CD4-positive, alpha-beta T cell (primary cell): ENCODE results near the gene TBCD. TPM values are rescaled to one million over a fixed set of nuclear protein-coding genes. Genes with fewer than 3 reads are reported as not detected.
"Not testable (repeated sequence)": the region's sequence is repeated elsewhere in the genome, so short reads cannot be mapped to it uniquely, and the experiment has no call there.

ENCODE experiments used
- ATAC-seq: fragments of 200-7000 bp; cut with Tn5 transposase; one replicate; pipeline ENCODE4 v1.10.0; 2022; ENCODE audit warnings: mild to moderate bottlenecking; ENCODE audit not compliant: poor library complexity
- CTCF ChIA-PET: fragments of 350-600 bp; sonication (Branson Sonifier 250); formaldehyde crosslinking; loops from one replicate; lab custom pipeline; 2021; ENCODE audit warnings: antibody characterized with exemption, inconsistent platforms; lab: Charles Lee
- POLR2A ChIA-PET: fragments of 350-600 bp; sonication (Branson Sonifier 250); formaldehyde crosslinking; loops from one replicate; lab custom pipeline; 2021; ENCODE audit warnings: antibody characterized with exemption, inconsistent platforms; lab: Charles Lee
- DNase-seq, 14 experiments: peaks; one replicate each; pipeline ENCODE4 v3.0.0-alpha.2; 2013 to 2020; ENCODE audit warnings: mixed read lengths in 2 of 14
- H3K27ac ChIP-seq, 2 donors: one replicate each; pipeline versions ENCODE4 v1.5.1 to v1.7.0; 2013; ENCODE audit warnings: low read length in 2 of 2, low read depth in 1 of 2, mild to moderate bottlenecking in 1 of 2
- H3K27me3 ChIP-seq, 2 experiments: 1 replicate in 1 of 2; 2 replicates in 1 of 2; pipeline versions ENCODE4 v1.6.1 to v1.7.0; 2013; ENCODE audit warnings: low read length in 2 of 2, control low read depth in 1 of 2, mild to moderate bottlenecking in 1 of 2, moderate library complexity in 1 of 2; ENCODE audit not compliant: insufficient read depth in 2 of 2, control insufficient read depth in 1 of 2
- H3K36me3 ChIP-seq: one replicate; pipeline ENCODE4 v1.6.1; 2013; ENCODE audit warnings: low read length, control low read depth; ENCODE audit not compliant: insufficient read depth
- H3K4me1 ChIP-seq: one replicate; pipeline ENCODE4 v1.6.1; 2013; ENCODE audit warnings: low read length, control low read depth; ENCODE audit not compliant: insufficient read depth
- H3K4me3 ChIP-seq: one replicate; pipeline ENCODE4 v1.5.1; 2013; ENCODE audit warnings: mild to moderate bottlenecking, low read length, moderate library complexity
- H3K9me3 ChIP-seq, 2 experiments: 1 replicate in 1 of 2; 2 replicates in 1 of 2; pipeline versions ENCODE4 v1.6.1 to v1.7.0; 2013; ENCODE audit warnings: low read length in 2 of 2, mild to moderate bottlenecking in 2 of 2, control low read depth in 1 of 2, moderate library complexity in 1 of 2; ENCODE audit not compliant: control insufficient read depth in 1 of 2, insufficient read depth in 1 of 2
- H3K27ac Mint-ChIP-seq: one replicate; pipeline ENCODE4 v1.8.0; 2020; ENCODE audit warnings: mixed read lengths
- H3K27me3 Mint-ChIP-seq: one replicate; pipeline ENCODE4 v1.8.0; 2021; ENCODE audit warnings: mixed read lengths
- H3K36me3 Mint-ChIP-seq: one replicate; pipeline ENCODE4 v1.8.0; 2021; ENCODE audit warnings: low read depth, mixed read lengths
- H3K4me1 Mint-ChIP-seq: one replicate; pipeline ENCODE4 v1.8.0; 2021; ENCODE audit warnings: low read depth, mixed read lengths
- H3K4me3 Mint-ChIP-seq: one replicate; pipeline ENCODE4 v1.8.0; 2020; ENCODE audit warnings: mild to moderate bottlenecking, mixed read lengths
- H3K9me3 Mint-ChIP-seq: one replicate; pipeline ENCODE4 v1.8.0; 2020; ENCODE audit warnings: mixed read lengths
- intact Hi-C, 2 experiments: fragments of 100-400 bp; cut with DNase I in 1 of 2; cut with micrococcal nuclease in 1 of 2; formaldehyde crosslinking; loops; one replicate each; pipeline versions ENCODE4 v1.15.1 to v1.9.0; 2023 to 2025; cut with DNase I, micrococcal nuclease
- total RNA-seq, 174 experiments: library from RNA in 2 of 174; stranded (reverse) in 2 of 174; gene quantifications; one replicate each; pipeline ENCODE4 v1.2.3 and lab custom pipeline; 2021 to 2026
- TF ChIP-seq, protein P1 (sequence below): fragments of 200-600 bp; IDR thresholded peaks from one replicate; pipeline ENCODE4 v1.8.0; 2022; ENCODE audit warnings: antibody characterized with exemption, mild to moderate bottlenecking

TBCD gene
- total RNA-seq, 2 experiments from 2014 or later: 74.6 to 80.3 TPM

DNA sequence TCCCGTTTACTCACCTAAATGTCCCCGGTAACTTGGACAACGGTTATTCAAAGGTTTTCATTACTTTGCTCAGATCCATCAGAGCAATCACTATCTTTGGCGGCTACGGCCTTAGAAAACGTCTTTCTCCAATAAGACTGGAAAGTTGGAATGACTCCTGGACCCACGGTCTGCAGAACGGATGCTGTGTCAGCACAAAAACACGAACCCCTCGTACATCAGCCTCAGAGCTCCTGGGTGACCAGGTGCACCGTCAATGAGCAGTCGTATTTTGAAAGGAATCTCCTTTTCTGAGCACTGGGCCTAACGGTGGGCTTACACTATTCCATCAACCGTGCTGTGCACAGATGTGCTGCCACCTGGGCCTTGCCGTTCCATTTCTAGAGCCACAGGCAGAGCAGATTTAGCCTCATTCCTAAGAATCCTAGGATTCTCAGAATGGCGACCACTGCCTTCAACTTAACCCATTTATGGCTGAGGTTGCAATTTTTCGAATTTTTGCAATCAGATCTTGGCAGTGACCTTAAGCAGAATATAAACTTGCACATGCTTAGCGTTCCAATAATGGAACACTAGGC lies 198.7 kb downstream of the TBCD start:
- H3K36me3 Mint-ChIP-seq: peaks cover 89% of the 10 kb centered on the region
- H3K4me1 Mint-ChIP-seq: no peaks in the 10 kb centered on the region
- Histone ChIP-seq H3K27ac (no peak overlapping the region), H3K36me3 (peaks cover 5% of the 10 kb centered on the region), H3K4me1 (peaks cover 3% of the 10 kb centered on the region), H3K4me3 (no peak overlapping the region), H3K9me3 (peaks cover 7 to 36% of the 10 kb centered on the region in 2 experiments), H3K27me3 (no peaks in the 10 kb centered on the region)
- DNase-seq: no peak
- ChIA-PET POLR2A (no interaction called here), CTCF (no interaction called here)
- no peak overlapping the region for H3K27ac Mint-ChIP-seq
- no peak overlapping the region for H3K4me3 Mint-ChIP-seq
- intact Hi-C loops: no loop called here
- H3K9me3 Mint-ChIP-seq: peaks cover 18% of the 10 kb centered on the region
- no peak for ATAC-seq
- H3K27me3 Mint-ChIP-seq: no peaks in the 10 kb centered on the region
- TF ChIP-seq, protein P1, sequence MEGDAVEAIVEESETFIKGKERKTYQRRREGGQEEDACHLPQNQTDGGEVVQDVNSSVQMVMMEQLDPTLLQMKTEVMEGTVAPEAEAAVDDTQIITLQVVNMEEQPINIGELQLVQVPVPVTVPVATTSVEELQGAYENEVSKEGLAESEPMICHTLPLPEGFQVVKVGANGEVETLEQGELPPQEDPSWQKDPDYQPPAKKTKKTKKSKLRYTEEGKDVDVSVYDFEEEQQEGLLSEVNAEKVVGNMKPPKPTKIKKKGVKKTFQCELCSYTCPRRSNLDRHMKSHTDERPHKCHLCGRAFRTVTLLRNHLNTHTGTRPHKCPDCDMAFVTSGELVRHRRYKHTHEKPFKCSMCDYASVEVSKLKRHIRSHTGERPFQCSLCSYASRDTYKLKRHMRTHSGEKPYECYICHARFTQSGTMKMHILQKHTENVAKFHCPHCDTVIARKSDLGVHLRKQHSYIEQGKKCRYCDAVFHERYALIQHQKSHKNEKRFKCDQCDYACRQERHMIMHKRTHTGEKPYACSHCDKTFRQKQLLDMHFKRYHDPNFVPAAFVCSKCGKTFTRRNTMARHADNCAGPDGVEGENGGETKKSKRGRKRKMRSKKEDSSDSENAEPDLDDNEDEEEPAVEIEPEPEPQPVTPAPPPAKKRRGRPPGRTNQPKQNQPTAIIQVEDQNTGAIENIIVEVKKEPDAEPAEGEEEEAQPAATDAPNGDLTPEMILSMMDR: no peak

DNA sequence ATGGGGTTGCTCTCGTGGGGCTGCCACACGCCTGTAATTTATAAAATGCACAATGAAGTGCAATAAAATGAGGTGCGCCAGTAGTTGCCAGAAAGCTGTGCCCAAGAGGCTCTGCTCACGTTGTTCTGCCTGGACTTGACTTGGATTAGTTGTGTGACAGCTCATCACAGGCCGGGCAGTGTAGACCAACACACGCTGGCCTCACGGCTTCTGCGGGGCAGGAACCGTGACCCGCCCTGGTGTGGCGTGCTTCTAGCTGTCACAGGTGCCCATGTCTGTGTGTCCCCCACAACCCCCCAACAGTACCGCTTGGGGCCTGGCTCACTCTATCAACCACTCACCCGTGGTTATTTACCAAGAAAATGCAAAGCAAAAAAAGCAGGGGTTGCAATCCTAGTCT lies 200.2 kb downstream of the TBCD start:
- no peak overlapping the region for H3K27ac Mint-ChIP-seq
- Histone ChIP-seq H3K27ac (no peak overlapping the region), H3K9me3 (peaks cover 0 to 43% of the 10 kb centered on the region in 2 experiments), H3K27me3 (no peaks in the 10 kb centered on the region), H3K36me3 (peaks cover 5% of the 10 kb centered on the region), H3K4me1 (peaks cover 3% of the 10 kb centered on the region), H3K4me3 (no peak overlapping the region)
- ATAC-seq (no peak), DNase-seq (peak in 1 of 14 experiments; percentile 12)
- no peaks in the 10 kb centered on the region for H3K4me1 Mint-ChIP-seq
- intact Hi-C loops: no loop called here
- TF ChIP-seq, protein P1: no peak
- no peaks in the 10 kb centered on the region for H3K27me3 Mint-ChIP-seq
- H3K9me3 Mint-ChIP-seq: peaks cover 11% of the 10 kb centered on the region
- no peak overlapping the region for H3K4me3 Mint-ChIP-seq
- POLR2A ChIA-PET: no interaction called here
- H3K36me3 Mint-ChIP-seq: peaks cover 80% of the 10 kb centered on the region
- CTCF ChIA-PET: no interaction called here

DNA sequence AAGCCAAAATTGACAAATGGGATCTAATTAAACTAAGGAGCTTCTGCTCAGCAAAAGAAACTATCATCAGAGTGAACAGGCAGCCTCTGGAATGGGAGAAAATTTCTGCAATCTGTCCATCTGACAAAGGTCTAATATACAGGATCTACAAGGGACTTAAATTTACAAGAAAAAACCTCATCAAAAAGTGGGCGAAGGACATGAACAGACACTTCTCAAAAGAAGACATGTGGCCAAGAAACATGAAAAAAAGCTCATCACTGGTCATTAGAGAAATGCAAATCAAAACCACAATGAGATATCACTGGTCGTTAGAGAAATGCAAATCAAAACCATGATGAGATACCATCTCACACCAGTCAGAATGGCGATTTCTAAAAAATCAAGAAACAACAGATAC lies 203.2 kb downstream of the TBCD start:
- CTCF ChIA-PET, POLR2A ChIA-PET, H3K27ac ChIP-seq, DNase-seq, intact Hi-C loops, H3K27me3 Mint-ChIP-seq, H3K27me3 ChIP-seq, H3K4me1 ChIP-seq, H3K4me3 Mint-ChIP-seq, H3K27ac Mint-ChIP-seq, H3K4me3 ChIP-seq, ATAC-seq, H3K4me1 Mint-ChIP-seq: not testable (repeated sequence)
- peaks cover 11% of the 10 kb centered on the region for H3K9me3 Mint-ChIP-seq
- peaks cover 0 to 23% of the 10 kb centered on the region in 2 experiments for H3K9me3 ChIP-seq
- H3K36me3 ChIP-seq: peaks cover 11% of the 10 kb centered on the region
- H3K36me3 Mint-ChIP-seq: peaks cover 60% of the 10 kb centered on the region

DNA sequence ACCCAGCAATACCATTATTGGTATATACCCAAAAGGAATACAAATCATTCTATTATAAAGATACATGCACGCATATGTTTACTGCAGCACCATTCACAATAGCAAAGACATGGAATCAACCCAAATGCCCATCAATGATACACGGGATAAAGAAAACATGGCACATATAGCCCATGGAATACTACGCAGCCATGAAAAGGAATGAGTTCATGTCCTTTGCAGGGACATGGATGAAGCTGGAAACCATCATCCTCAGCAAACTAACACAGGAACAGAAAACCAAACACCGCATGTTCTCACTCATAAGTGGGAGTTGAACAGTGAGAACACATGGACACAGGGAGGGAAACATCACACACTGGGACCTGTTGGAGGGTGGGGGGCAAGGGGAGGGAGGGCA lies 203.8 kb downstream of the TBCD start:
- Mint-ChIP-seq H3K36me3 (peaks cover 56% of the 10 kb centered on the region), H3K9me3 (peaks cover 11% of the 10 kb centered on the region)
- H3K4me1 ChIP-seq, H3K4me1 Mint-ChIP-seq, ATAC-seq, CTCF ChIA-PET, DNase-seq, H3K4me3 Mint-ChIP-seq, H3K27me3 Mint-ChIP-seq, intact Hi-C loops, H3K4me3 ChIP-seq, H3K27ac ChIP-seq, H3K36me3 ChIP-seq, H3K27me3 ChIP-seq, POLR2A ChIA-PET, H3K27ac Mint-ChIP-seq: not testable (repeated sequence)
- H3K9me3 ChIP-seq: peaks cover 0 to 22% of the 10 kb centered on the region in 2 experiments
